PC-3 (cell line): ENCODE data around the gene ME1.

Experiments used
- EZH2 ChIP-seq: fragments of 300-600 bp; sonication (generic); IDR thresholded peaks from one replicate; pipeline ENCODE4 v1.6.1; 2017; ENCODE audit warnings: antibody characterized with exemption, mild to moderate bottlenecking, low read length; ENCODE audit not compliant: unreplicated experiment
- EZH2phosphoT487 ChIP-seq: fragments of 300-600 bp; sonication (generic); IDR thresholded peaks from 2 replicates; pipeline ENCODE4 v1.6.1; 2018; ENCODE audit warnings: mild to moderate bottlenecking, antibody characterized with exemption, low read length, borderline replicate concordance
- TF ChIP-seq, protein P1 (sequence below): fragments of 300-600 bp; sonication (generic); conservative IDR thresholded peaks from 2 replicates; pipeline ENCODE4 v1.5.1; 2017; ENCODE audit warnings: antibody characterized with exemption, low read depth, mild to moderate bottlenecking, low read length

DNA sequence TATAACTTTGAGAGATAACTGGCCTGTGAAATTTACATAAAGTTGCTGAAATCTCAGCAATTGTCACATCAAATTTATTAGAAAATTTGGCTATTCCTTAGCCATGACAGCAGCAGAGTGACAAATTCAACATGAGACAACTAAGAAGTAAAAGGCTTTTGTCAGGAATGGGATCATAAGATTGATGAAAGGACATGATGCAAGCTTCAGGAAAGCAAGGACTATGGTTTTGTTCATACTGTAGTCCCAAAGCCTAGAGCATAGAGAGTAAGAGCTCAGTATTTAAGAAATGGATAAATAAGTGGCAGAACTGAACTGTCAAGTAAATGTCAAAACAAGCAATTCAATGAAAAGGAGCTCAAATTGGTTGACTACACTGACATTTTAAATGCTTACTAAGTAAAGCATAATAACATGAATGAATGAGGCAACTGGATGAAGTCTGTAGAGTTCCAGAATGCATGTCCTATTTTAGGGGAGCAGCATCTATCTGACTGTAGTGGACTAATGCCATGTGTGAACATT, 250.4 kb downstream of the ME1 start:
- TF ChIP-seq EZH2 = no peak
- TF ChIP-seq, protein P1, sequence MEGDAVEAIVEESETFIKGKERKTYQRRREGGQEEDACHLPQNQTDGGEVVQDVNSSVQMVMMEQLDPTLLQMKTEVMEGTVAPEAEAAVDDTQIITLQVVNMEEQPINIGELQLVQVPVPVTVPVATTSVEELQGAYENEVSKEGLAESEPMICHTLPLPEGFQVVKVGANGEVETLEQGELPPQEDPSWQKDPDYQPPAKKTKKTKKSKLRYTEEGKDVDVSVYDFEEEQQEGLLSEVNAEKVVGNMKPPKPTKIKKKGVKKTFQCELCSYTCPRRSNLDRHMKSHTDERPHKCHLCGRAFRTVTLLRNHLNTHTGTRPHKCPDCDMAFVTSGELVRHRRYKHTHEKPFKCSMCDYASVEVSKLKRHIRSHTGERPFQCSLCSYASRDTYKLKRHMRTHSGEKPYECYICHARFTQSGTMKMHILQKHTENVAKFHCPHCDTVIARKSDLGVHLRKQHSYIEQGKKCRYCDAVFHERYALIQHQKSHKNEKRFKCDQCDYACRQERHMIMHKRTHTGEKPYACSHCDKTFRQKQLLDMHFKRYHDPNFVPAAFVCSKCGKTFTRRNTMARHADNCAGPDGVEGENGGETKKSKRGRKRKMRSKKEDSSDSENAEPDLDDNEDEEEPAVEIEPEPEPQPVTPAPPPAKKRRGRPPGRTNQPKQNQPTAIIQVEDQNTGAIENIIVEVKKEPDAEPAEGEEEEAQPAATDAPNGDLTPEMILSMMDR = no peak
- TF ChIP-seq EZH2phosphoT487 = no peak
